GM03348 (cell line): Measurements from ENCODE around the gene LRFN2.
A peak's percentile ranks its signal among the peaks of the same experiment; 100 is the strongest.

Experiments used
- DNase-seq: peaks from one replicate; pipeline ENCODE4 v3.0.0; 2012; ENCODE audit warnings: low spot score

LRFN2 gene

DNA sequence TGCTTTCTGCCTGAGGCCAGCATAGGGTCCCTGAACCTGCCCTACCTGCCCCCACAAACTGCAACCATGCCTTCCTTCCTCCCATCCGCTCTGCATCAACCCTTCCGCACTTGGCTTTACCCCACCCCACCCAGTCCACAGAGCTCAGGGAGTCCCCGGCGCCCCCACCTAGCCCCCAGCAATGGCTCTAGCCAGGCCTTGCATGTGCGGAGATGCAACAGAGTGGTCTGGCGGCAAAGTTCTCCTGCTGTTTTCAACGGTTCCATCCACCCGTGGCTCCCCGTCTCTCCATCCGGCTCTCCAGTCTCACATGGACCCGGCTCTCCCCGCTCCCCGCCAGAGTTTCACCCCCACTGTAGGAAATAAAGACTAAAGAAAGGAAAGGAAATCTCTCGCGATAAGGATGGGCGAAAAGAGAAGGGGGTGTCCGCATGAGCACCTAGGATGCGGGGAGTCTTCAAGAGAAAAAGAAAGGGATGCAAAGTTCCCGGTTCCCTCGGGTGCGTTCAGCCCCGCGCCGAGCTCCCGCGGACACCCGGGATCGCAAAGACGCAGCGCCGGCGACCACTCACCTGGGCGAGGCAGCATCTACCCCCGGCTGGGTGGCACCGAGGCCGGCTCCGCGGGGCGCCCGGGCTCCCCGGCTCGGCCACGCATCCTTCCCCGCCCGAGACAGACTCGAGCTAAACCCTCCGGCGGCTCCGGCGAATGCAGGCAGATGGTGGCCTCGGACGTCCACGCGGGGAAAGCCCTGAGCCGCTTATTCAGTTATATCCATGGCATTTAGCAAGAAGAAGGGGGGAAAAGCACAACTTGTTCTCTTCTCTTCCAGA lies 579 bp downstream of the LRFN2 start:
- DNase-seq: peak; percentile 25

DNA sequence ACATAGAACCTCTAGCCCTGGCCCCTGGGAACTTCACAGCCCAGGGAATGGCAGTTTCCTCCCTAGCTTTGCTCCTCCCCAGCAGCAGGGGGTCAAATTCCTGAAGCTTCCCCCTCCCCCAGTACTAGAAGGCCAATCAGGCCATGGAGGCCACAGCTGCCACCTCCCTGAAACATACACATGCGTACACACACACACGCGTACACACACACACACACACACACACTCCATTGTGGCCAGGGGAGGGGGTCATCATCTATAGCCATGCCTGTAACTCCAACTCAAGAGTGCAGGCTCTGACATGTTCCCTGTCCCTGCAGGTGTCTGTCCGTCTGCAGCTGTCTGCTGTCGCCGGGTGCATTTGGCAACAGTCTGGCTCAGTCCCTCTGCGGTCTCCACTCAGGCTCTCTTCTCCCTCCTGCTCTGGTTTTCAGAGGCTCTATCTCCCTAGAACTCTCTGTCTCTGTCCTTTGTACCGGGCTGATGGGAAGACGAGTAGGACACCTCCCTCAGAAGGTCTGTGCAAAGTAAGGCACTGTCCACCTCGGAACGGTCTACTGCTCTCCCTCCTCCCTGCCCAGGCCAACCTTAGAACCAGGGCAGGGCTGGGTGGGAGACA lies 1.4 kb downstream of the LRFN2 start:
- no peak for DNase-seq

DNA sequence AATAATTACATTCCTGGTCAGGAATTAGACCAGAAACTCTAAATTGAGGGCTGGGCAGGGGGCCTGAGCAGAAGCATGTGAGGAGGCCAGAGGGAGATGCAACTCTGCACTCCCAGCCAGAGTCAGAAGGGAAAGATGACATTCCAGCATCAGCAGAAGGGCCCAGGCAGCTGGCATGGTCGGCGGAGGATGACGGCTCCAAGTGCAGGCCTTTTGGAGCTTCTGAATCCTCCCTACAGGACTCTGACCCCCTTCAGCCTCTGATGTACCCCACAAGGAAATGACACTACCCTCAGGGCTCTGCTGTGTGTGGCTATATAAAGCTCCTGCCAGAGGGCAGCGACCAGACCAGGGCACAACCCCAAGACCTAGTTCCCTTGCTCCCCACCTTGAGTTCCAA lies 1.9 kb downstream of the LRFN2 start:
- DNase-seq: no peak

DNA sequence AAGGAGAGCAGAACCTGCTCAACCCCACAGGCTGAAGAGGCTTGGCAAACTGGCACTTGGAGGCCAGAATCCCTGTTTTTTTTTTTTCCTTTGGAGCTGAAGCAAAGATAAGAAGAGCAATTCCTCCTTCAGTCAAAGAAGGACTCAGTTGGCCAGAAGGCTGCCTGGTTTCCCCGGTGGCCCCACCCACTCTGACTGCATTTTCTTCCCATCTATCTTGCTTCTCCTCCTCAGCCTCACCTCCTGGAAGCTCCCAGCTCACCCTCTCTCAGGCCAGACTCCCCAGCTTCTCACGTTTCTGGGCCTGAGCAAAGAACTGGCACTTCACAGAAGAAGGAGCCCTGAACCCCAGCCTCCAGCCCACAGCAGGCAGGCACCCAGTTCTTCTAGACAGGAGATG lies 2.4 kb downstream of the LRFN2 start:
- no peak for DNase-seq

DNA sequence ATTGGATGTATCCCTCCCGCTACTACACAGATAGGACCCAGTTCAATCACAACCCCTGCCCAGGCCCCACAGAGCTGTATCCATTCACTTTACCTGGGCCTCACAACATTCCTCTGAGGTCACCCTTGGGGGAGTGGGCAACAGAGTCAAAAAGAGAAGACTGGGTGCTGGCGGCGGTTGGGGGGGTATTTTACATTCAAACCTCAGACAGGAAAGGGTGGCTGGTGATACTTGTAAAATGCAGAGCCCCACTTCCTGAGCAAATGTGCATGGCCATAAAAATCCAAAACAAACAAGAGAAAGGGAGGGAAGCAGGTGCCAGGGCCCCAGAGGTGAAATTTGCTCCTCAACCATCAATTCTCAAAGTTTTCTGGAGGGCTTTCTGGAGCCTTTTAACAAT lies 3.5 kb downstream of the LRFN2 start:
- no peak for DNase-seq

DNA sequence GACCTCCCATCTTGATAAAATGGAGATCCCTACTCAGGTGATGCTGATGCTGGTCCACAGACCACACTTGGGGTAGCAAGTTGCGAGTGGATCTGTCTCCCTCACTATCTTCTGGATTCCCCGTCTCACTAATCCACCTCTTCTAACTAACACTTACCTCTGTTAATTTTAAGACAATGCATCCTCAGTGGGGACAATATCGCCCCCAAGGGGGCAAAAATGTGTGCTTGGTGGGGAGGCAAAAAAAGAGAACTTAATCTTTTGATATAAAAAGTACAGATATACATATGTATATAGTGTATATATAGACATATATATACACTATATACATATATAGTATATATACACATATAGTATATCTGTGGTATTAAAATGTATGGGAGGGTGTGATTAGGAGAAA lies 4.3 kb downstream of the LRFN2 start:
- no peak for DNase-seq

DNA sequence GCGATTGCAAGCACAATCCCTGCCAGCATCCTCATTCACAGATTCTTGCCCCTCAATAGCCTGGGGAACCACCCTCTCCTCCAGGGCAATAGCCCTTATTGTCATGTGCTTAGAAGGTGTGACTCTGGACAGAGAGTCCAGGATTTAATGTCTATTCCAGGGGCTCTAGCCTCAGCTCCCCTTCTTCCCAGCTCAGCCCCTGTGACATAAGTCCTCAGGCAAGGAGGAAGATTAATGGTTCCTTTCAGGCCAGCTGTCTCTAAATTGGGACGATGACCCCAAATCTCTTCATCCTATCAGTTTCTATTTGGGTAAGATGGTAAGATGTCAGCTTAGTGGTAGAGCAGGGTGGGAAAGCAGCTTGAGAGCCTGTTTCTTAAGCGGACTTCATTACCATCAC lies 8.1 kb downstream of the LRFN2 start:
- DNase-seq: no peak

DNA sequence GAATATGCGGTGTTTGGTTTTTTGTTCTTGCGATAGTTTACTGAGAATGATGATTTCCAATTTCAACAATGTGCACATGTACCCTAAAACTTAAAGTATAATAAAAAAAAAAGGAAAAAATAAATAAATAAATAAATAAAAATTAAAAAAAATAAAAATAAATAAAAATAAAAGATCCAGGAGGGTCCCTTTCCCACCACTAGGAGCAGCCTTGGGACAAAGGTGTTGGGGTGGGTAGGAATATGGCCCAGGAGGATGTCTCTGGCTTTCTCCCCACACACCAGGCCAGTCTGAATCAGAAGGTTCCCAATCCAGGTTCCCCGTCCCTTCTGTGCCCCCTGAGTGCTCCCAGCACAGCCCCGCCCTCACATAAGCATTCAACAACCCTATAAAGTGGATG lies 9.5 kb downstream of the LRFN2 start:
- DNase-seq: no peak

DNA sequence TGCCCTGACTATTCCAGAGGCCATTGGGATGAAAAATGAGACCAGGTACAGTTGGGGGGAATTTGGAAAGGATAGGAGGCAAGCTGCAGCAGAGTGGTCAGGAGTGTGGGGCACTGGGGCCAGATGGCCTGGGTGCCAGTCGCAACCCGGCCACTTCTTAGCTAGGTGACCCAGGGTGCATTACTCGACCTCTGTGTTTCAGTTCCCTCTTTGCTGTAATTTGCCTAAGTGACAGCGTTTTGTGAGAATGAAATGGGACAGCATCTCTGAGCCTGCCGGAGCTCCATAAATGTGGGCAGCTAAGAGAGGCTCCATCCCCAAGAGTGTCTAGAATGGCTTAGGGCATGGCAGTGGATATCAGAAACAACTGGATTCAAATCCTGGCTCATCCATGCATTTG lies 13.9 kb downstream of the LRFN2 start:
- no peak for DNase-seq

DNA sequence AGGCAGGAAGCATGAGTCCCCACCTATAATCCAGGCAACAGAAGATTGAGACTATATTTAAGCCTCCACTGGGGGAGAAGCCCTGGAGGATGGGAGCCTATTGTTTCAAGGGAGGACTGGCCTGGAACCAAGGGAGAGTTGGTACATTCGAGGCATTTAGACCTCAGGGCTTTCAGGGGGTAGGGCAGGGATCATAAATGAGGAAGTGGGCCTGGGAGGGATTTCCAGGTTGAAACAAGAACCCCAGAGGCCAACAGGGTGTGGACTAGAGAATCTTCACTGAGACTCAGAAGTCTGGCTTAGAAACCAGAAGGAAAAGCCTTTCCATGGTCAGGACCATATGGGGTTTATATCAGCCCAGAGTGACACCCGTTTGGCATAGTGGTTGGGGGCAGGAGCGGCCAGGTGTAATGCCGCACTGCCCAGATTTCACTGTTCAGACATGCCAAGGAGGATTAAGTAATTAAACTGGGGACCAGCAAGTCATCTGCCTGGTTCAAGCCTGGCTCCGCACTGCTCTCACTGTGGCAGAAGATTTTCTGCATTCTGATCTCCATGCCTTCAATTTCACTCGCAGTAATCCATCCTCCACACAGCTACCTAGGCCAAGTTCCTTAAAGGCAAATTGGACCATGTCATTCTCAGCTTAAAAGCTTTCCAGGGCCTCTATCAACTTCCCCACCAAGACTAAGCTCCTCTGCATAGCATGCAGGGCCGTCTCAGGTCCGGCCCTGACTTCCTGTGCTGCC lies 17.8 kb downstream of the LRFN2 start:
- no peak for DNase-seq

DNA sequence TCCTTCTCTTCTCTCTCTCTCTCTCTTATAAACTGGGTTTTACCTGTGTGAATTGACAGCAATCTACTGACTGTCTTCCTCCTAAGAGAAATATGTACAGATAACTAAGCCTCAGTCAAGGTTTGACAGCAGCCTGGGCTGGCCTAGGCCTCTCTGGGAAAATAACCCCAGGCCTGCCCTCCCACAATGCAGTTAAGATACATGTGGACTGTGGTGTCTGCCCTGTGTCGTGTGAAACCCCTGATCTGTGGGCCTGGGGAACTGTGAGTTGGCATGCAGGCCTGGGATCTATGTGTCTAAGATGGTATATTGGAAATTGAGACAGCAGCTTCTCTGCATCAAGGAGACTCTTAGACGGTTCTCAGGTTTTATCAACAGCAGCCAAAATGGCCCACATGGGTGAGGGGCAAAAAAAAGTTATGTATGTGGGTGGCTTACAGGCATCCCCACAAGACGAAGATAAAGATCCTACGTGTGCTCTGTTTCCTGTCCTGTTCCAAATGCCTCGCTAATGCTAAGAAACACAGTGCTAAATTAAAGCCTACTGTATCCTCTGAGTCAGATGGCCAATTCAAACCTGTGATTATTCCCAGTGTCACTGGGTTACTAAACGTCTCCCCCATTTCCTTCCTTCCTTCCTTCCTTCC lies 19.0 kb downstream of the LRFN2 start:
- no peak for DNase-seq

DNA sequence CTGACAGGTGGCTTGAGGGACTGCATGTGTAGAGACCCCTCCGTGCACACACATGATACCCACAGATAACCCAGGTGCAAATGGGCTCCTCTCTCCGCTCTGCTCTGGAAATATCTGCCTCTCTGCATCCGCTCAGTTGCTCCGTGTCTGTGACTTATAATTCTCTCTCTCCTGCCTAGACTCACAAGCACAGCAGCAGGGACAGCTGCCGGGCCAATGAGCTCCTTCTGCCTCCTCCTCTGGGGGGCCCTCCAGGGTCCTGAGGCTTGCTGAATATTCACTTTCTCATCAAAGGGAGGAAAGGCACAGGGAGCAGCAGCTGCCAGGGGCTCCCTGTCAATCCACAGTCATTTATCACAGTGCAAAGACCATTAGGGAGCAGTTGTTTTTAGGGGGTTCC lies 24.1 kb downstream of the LRFN2 start:
- no peak for DNase-seq

DNA sequence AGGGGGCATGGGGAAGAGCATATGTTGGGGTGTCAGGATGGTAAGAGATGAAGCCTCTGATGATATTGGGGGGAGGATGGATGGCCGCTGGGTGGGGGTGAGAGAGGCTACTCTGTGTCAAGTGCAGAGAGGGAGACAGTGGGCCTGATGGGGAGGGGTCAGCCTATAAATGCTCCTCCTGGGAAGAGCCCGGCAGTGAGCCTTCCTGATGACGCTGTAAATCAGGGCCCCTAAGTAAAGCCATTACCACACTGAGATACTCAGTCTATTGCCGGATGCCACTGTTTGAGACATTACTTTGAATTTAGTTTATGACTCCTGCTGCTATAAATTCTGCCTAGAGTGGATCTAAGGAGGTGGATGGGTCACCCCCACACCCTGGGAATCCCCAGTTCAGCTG lies 28.1 kb downstream of the LRFN2 start:
- DNase-seq: no peak

DNA sequence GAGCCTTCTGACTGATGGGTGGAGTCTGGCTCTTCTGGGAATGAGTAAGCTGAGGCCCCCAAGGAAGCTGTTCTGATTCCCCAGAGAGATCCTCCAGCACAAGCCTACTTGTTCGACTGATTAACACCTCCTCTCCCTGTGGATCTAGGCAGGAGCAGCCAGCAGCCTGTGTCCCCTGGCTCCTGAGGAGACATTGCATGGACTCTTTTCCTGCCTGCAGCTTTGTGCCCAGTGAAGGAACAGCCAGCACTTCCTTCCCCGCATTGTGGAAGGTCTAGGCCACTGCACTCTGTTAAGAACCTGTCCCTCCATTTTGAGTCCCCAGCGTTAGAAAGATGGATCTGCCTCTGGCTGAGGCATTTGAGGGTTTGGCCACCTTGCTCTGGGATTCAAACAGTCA lies 29.1 kb downstream of the LRFN2 start:
- DNase-seq: no peak

DNA sequence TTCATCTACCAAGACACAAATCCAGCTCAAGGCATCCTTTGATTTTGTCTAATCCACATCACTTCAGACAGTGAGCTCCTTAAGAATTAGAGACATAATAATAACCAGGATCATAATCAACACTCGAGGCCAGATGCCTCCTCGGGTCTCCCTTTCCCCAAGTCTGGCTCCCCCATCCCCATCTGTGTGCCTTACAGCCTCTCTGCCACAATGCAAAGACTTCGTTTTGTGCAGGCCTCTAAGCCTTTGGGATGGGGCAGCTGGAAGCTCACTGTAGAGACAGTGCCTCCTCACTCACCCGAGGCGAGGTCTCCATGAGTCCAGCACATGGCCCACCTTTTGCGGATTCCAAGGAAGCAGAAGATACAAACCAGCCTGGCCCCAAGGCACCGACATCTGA lies 30.3 kb downstream of the LRFN2 start:
- DNase-seq: no peak

DNA sequence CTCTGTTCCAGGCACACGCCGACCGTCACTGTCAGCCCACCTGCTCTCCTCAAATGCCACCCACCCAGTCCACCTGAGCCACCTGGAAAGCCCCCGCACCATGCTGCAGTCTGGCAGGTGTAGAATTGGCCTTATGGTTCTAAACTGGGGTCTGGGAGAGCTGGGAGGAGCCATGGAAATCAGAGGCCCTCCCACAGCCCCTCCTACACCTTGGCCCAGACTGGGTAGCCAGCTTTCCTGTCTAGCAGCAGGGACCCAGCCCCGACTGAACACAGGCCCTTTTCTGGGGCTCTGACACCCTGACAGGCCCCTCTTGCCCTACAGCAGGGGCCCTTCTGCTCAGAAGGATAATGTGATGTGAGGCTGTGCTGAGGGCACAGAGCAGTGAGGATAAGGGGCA lies 31.1 kb downstream of the LRFN2 start:
- DNase-seq: no peak

DNA sequence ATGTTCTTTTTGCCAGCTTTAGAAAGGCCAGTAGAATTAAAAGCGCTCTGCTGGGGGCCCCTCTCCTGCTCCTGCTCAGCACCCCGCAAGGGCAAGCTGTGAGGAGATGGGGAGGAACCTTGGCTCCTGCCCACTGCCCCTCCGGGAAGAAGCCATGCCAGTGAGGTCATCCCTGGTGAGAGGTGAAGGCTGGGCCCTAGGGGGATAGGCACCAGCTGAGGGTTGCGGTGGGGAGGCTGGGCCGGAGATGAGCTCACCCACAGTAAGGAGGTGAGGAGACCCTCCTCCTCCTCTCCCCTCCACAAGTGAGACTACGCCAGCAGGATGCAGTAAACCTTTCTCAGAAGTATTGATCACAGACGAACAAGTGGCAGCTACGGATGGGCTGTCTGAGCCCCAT lies 32.1 kb downstream of the LRFN2 start:
- DNase-seq: no peak

DNA sequence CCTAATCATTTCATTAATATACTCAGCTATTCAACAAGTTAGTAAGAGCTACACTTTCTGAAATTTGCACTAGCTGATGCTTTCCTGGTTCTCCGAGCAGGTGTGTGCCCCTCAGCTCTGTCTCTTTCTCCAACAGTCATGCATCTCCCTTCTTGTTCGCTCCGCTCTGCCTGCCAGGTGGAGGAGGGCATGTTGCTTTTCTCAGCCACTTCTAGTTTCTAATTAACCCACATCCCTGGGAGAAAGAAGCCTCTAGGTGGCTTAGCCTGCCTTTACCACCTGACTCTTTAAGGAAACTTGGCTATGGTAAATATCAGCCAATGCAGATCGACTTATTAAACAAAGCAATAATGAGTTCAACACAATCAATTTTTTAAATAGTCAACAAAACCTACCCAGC lies 34.2 kb downstream of the LRFN2 start:
- no peak for DNase-seq

DNA sequence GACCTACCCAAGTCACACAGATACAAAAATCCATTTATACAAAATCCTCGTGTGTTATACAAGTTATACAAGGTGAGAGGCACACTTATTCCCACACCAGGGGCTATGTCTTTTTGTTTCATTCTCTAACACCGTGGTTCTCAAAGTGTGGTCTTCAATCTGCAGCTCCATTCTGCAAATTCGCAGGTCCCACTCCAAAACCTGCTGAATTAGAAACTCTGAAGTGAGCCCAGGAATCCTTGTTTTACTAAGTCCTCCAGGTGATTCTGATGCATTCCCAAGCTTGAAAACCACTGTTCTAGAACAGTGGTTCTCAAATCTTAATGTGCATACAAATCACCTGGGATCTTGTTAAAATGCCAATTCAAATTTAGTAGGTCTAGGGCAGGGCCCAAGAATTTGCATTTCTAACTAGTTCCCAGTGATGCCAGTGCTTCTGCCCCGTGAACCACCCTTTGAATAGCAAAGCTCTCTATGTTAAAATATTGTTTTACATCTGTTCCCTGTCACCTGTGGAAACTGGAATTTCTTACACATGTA lies 35.1 kb downstream of the LRFN2 start:
- DNase-seq: no peak

DNA sequence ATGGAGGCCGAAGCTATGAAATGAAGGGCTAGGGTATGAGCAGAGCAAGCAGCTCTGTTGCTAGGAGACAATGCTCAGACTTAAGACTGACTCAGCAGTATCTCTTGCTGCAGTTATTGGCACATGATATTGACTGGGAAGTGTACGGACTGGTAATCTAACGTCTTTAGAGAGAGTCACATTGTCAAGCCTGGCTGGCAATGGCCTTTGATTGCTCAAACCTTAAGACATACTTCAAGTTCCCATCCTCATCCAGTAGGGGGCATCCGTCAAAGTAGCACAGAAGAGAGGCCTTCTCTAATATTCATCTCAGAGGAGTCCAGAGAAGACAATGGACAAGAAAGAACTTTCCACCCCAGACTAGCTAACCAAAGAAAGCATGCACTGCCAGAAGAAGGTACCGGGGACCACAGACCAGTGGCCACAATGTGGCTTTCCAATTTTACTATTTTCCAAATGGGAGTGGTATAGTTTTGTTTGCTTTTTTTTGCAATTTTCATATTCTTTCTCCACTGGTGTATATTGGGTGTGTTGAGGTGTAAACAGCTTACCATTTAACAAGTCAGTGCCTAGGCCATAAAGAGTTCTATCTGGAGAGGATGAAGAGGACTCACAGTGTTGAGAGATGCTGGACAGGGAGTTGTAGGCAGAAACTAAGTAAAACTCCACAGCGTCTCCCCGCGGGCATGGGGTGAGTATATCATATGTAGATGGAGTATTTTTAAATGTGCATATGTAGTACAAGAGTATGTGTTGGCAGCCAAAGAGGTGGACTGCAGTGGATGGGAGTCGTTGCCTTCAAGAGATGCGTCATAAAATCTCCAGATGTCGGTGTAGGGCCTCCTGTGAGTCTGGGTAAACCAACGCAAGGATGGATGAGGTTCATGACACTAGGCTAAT lies 36.7 kb downstream of the LRFN2 start:
- peak; percentile 80 for DNase-seq

DNA sequence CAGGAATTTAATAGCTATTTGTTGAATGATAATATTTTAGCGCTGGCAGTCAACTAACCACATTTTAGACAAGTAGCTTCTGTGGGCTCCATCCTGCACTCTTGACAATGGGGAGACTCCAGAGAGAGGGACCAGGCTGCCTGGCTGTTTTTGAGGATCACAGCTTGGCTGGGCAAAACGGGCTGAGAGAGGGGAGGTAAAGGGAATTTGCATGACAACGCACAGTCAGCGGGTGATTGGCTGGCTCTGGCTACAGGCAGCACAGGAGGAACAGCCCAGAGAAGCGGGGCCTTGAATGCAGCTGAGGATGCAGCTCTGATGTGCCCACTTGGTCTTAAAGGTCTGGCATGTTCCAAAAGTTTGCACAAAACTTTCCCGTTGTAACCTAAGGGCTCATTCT lies 41.2 kb downstream of the LRFN2 start:
- DNase-seq: no peak
